CD14-positive monocyte (primary cell): ENCODE measurements around the gene BET1L. TPM values are rescaled to one million over a fixed set of nuclear protein-coding genes. Genes with fewer than 3 reads are reported as not detected.

ENCODE experiments used
- DNase-seq, 3 donors: peaks; one replicate each; pipeline ENCODE4 v3.0.0-alpha.2; 2011 to 2022
- H2AFZ ChIP-seq: 2 replicates; pipeline ENCODE4 v1.6.0; 2012; ENCODE audit warnings: mild to moderate bottlenecking, low read depth, low read length, inconsistent platforms; ENCODE audit not compliant: insufficient read depth, poor library complexity, severe bottlenecking
- H3K27ac ChIP-seq, 2 donors: 1 replicate in 1 of 2; 2 replicates in 1 of 2; pipeline ENCODE4 v1.5.1; 2012 to 2013; ENCODE audit warnings: low read length in 2 of 2, control low read depth in 1 of 2, inconsistent platforms in 1 of 2, low read depth in 1 of 2, mild to moderate bottlenecking in 1 of 2
- H3K27me3 ChIP-seq, 2 donors: one replicate each; pipeline versions ENCODE4 v1.6.0 to v1.6.1; 2011 to 2013; ENCODE audit warnings: low read length in 2 of 2; ENCODE audit not compliant: control insufficient read depth in 2 of 2, insufficient read depth in 2 of 2
- H3K36me3 ChIP-seq, 2 donors: replicated peaks in 1 of 2; 1 replicate in 1 of 2; 2 replicates in 1 of 2; pipeline versions ENCODE4 v1.5.1 to v1.6.1; 2012 to 2013; ENCODE audit warnings: low read length in 2 of 2, control low read depth in 1 of 2, inconsistent platforms in 1 of 2, mild to moderate bottlenecking in 1 of 2; ENCODE audit not compliant: insufficient read depth in 2 of 2, control insufficient read depth in 1 of 2
- H3K4me1 ChIP-seq, 2 donors: 1 replicate in 1 of 2; 2 replicates in 1 of 2; pipeline versions ENCODE4 v1.5.1 to v1.6.1; 2012 to 2013; ENCODE audit warnings: low read length in 2 of 2, control low read depth in 1 of 2, inconsistent platforms in 1 of 2, mild to moderate bottlenecking in 1 of 2, moderate library complexity in 1 of 2; ENCODE audit not compliant: insufficient read depth in 2 of 2, control insufficient read depth in 1 of 2
- H3K4me2 ChIP-seq: replicated peaks from 2 replicates; pipeline ENCODE3; 2012; ENCODE audit warnings: low read length, moderate library complexity, mild to moderate bottlenecking; ENCODE audit not compliant: poor library complexity, severe bottlenecking; ENCODE audit errors: extremely low read depth
- H3K4me3 ChIP-seq, 3 experiments: fragments of 200-600 bp in 1 of 3; sonication (generic) in 1 of 3; replicated peaks in 1 of 3; 1 replicate in 2 of 3; 2 replicates in 1 of 3; pipeline ENCODE4 v1.5.1; 2011 to 2013; ENCODE audit warnings: low read length in 3 of 3, mild to moderate bottlenecking in 3 of 3, control low read depth in 2 of 3, low read depth in 2 of 3, inconsistent platforms in 1 of 3, moderate library complexity in 1 of 3
- H3K79me2 ChIP-seq: 2 replicates; pipeline ENCODE4 v1.6.0; 2012; ENCODE audit warnings: mild to moderate bottlenecking, control low read depth, inconsistent platforms, low read length, moderate library complexity; ENCODE audit not compliant: insufficient read depth
- H3K9ac ChIP-seq: 2 replicates; pipeline ENCODE4 v1.6.0; 2017; ENCODE audit warnings: low read length, mild to moderate bottlenecking; ENCODE audit not compliant: insufficient read depth, poor library complexity, severe bottlenecking
- H3K9me3 ChIP-seq, 2 donors: replicated peaks in 1 of 2; 1 replicate in 1 of 2; 2 replicates in 1 of 2; pipeline versions ENCODE4 v1.5.1 to v1.6.1; 2012 to 2013; ENCODE audit warnings: low read length in 2 of 2, control low read depth in 1 of 2; ENCODE audit not compliant: control insufficient read depth in 1 of 2, insufficient read depth in 1 of 2
- H4K20me1 ChIP-seq: 2 replicates; pipeline ENCODE4 v1.6.0; 2012; ENCODE audit warnings: mild to moderate bottlenecking, low read length, control low read depth, moderate library complexity; ENCODE audit not compliant: insufficient read depth
- H3K27ac Mint-ChIP-seq, 7 donors: one replicate each; pipeline ENCODE4 v1.8.0; 2020; ENCODE audit warnings: mild to moderate bottlenecking in 7 of 7, mixed read lengths in 7 of 7, moderate library complexity in 6 of 7, inconsistent platforms in 2 of 7
- H3K27me3 Mint-ChIP-seq, 3 donors: one replicate each; pipeline ENCODE4 v1.8.0; 2021 to 2022; ENCODE audit warnings: low read depth in 3 of 3, mild to moderate bottlenecking in 3 of 3, mixed read lengths in 3 of 3, moderate library complexity in 3 of 3, inconsistent platforms in 1 of 3
- H3K36me3 Mint-ChIP-seq, 2 donors: one replicate each; pipeline ENCODE4 v1.8.0; 2020; ENCODE audit warnings: mixed read lengths in 2 of 2, inconsistent platforms in 1 of 2, mild to moderate bottlenecking in 1 of 2
- H3K4me1 Mint-ChIP-seq: one replicate; pipeline ENCODE4 v1.8.0; 2020; ENCODE audit warnings: mild to moderate bottlenecking, mixed read lengths
- H3K4me3 Mint-ChIP-seq, 2 donors: one replicate each; pipeline ENCODE4 v1.8.0; 2020; ENCODE audit warnings: mild to moderate bottlenecking in 2 of 2, mixed read lengths in 2 of 2, moderate library complexity in 1 of 2
- H3K9me3 Mint-ChIP-seq, 7 donors: one replicate each; pipeline ENCODE4 v1.8.0; 2020 to 2022; ENCODE audit warnings: mixed read lengths in 7 of 7, mild to moderate bottlenecking in 6 of 7, moderate library complexity in 6 of 7, inconsistent platforms in 2 of 7
- CTCF ChIP-seq: fragments of 200-600 bp; IDR thresholded peaks from one replicate; pipeline ENCODE4 v1.8.0; 2022; ENCODE audit warnings: antibody characterized with exemption, mild to moderate bottlenecking
- WGBS: methylation state at CpG from one replicate; pipeline ENCODE4 v1.1.5; 2013; ENCODE audit warnings: missing lambda C conversion rate; ENCODE audit not compliant: insufficient coverage; 5-methylcytosine and 5-hydroxymethylcytosine counted together
- intact Hi-C, 2 donors: fragments of 100-400 bp; cut with micrococcal nuclease; formaldehyde crosslinking; loops; one replicate each; pipeline versions ENCODE4 v1.15.0 to v1.15.1; 2023
- polyA plus RNA-seq, 3 donors: library from polyadenylated mRNA; depleted of rRNA in 1 of 3; unstranded in 2 of 3; stranded (reverse) in 1 of 3; fragments of 300-500 nt in 2 of 3; fragments of >200 nt in 1 of 3; fragmentation: Illumina TruSeq in 2 of 3; gene quantifications; 1 replicate in 2 of 3; 2 replicates in 1 of 3; pipeline ENCODE4 v1.2.3, GENCODE V29; 2012 to 2021

BET1L gene
- polyA plus RNA-seq, 3 donors, result 9.5 to 37.3 (median 29.3) TPM

GRCh38 chr11:207863-208180, 623 bp upstream of the BET1L start:
- no peak for TF ChIP-seq CTCF

GRCh38 chr11:206526-207207, 532 bp downstream of the BET1L start:
- Histone ChIP-seq H3K9ac (peak overlapping the region; percentile 98), H3K27me3 (no peaks in the 10 kb centered on the region), H4K20me1 (peaks cover 63% of the 10 kb centered on the region), H3K79me2 (peaks cover 62% of the 10 kb centered on the region), H3K4me2 (peak overlapping the region; percentile 86), H3K36me3 (peaks cover 35 to 53% of the 10 kb centered on the region in 2 donors), H3K9me3 (no peaks in the 10 kb centered on the region), H3K4me3 (peak overlapping the region; percentile 78 to 98 (median 81)), H3K4me1 (peaks cover 45 to 66% of the 10 kb centered on the region in 2 donors), H2AFZ (peak overlapping the region; percentile 50), H3K27ac (peak overlapping the region; percentile 98 to 100)
- intact Hi-C loops, result loop anchor here in 1 of 2 donors (1.0 to 10.0 kb wide), 3 partner anchors 30 to 298 kb away; partner anchors contain the start of genes PSMD13, RNH1 and SIRT3
- Mint-ChIP-seq H3K4me1 (peaks cover 59% of the 10 kb centered on the region), H3K36me3 (peaks cover 47 to 54% of the 10 kb centered on the region in 2 donors), H3K27me3 (peaks cover 2 to 6% (median 4%) of the 10 kb centered on the region in 3 donors), H3K27ac (peak overlapping the region; percentile 99 to 100 (median 100)), H3K4me3 (peak overlapping the region; percentile 97 to 98), H3K9me3 (no peaks in the 10 kb centered on the region)
- WGBS, result 1% methylated on average over 34 of the region's 39 CpGs
- DNase-seq, result peak; percentile 27 to 81 (median 52)
- TF ChIP-seq CTCF, result no peak

More at GRCh38 chr11:207863-208180, 623 bp upstream of the BET1L start:
- WGBS, result 0% methylated on average over 27 of the region's 27 CpGs
- Histone ChIP-seq H3K27ac (peak overlapping the region; percentile 98 to 100), H3K9ac (peak overlapping the region; percentile 98), H3K9me3 (no peaks in the 10 kb centered on the region), H3K27me3 (no peaks in the 10 kb centered on the region), H3K4me2 (peak overlapping the region; percentile 86), H4K20me1 (peaks cover 68% of the 10 kb centered on the region), H3K4me1 (peaks cover 34 to 54% of the 10 kb centered on the region in 2 donors), H2AFZ (no peak overlapping the region), H3K36me3 (peaks cover 47 to 64% of the 10 kb centered on the region in 2 donors), H3K4me3 (peak overlapping the region; percentile 69 to 98 (median 81)), H3K79me2 (peaks cover 62% of the 10 kb centered on the region)
- peak; percentile 77 to 85 (median 77) for DNase-seq
- no peaks in the 10 kb centered on the region for H3K9me3 Mint-ChIP-seq
- intact Hi-C loops, result loop anchor here in 1 of 2 donors (1.0 to 10.0 kb wide), 4 partner anchors 28 to 297 kb away; partner anchors contain the start of genes PSMD13, RNH1 and SIRT3
- peak overlapping the region; percentile 99 to 100 (median 100) for H3K27ac Mint-ChIP-seq
- H3K36me3 Mint-ChIP-seq, result peaks cover 58 to 64% of the 10 kb centered on the region in 2 donors
- peaks cover 48% of the 10 kb centered on the region for H3K4me1 Mint-ChIP-seq
- H3K4me3 Mint-ChIP-seq, result peak overlapping the region; percentile 97 to 98
- H3K27me3 Mint-ChIP-seq, result peaks cover 2 to 4% (median 3%) of the 10 kb centered on the region in 3 donors
